Gastrocnemius medialis (tissue), 4 donors: ENCODE data around the gene ASB1.

ENCODE experiments used
- POLR2A ChIP-seq, 2 donors: fragments of 450-650 bp; IDR thresholded peaks; one replicate each; pipeline ENCODE4 v1.6.1; 2017; ENCODE audit warnings: antibody characterized with exemption in 2 of 2, mild to moderate bottlenecking in 2 of 2, moderate library complexity in 2 of 2
- TF ChIP-seq, protein P1 (sequence below), 5 experiments: fragments of 450-650 bp in 3 of 5; fragments of 200-600 bp in 2 of 5; sonication (generic) in 2 of 5; IDR thresholded peaks in 4 of 5; conservative IDR thresholded peaks in 1 of 5; 1 replicate in 4 of 5; 2 replicates in 1 of 5; pipeline ENCODE4 v1.5.1; 2016 to 2019; ENCODE audit warnings: antibody characterized with exemption in 5 of 5, mild to moderate bottlenecking in 3 of 5, moderate library complexity in 3 of 5

DNA sequence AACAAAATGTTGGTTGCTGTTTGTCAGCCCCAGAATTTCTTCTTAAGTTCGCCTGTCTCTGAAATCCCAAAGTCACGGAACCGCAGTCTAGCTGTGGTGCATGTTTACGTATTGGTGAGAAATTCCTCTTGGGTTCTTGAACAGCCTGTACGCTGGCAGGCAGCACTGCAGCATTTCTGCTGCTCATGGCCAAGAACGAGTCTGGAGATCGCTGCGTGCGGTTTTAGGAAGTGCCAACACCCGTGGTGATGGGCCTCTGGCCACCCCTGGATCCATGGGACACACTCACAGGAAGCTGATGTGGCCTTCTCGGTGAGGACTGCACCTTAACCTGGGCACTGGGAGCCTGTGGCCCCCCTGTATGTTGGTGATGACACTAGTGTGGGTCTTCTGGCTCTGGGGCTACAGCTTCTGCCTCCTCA lies 23.7 kb downstream of the ASB1 start:
- TF ChIP-seq, protein P1, sequence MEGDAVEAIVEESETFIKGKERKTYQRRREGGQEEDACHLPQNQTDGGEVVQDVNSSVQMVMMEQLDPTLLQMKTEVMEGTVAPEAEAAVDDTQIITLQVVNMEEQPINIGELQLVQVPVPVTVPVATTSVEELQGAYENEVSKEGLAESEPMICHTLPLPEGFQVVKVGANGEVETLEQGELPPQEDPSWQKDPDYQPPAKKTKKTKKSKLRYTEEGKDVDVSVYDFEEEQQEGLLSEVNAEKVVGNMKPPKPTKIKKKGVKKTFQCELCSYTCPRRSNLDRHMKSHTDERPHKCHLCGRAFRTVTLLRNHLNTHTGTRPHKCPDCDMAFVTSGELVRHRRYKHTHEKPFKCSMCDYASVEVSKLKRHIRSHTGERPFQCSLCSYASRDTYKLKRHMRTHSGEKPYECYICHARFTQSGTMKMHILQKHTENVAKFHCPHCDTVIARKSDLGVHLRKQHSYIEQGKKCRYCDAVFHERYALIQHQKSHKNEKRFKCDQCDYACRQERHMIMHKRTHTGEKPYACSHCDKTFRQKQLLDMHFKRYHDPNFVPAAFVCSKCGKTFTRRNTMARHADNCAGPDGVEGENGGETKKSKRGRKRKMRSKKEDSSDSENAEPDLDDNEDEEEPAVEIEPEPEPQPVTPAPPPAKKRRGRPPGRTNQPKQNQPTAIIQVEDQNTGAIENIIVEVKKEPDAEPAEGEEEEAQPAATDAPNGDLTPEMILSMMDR (IDR thresholded peaks at IDR 0.05 in 4 of 5, conservative IDR thresholded peaks at IDR 0.05 in 1 of 5), result no peak
- no peak for TF ChIP-seq POLR2A (IDR thresholded peaks at IDR 0.05)
